ENCODE measurements around the gene ZHX3.

The ZHX3 gene

DNA sequence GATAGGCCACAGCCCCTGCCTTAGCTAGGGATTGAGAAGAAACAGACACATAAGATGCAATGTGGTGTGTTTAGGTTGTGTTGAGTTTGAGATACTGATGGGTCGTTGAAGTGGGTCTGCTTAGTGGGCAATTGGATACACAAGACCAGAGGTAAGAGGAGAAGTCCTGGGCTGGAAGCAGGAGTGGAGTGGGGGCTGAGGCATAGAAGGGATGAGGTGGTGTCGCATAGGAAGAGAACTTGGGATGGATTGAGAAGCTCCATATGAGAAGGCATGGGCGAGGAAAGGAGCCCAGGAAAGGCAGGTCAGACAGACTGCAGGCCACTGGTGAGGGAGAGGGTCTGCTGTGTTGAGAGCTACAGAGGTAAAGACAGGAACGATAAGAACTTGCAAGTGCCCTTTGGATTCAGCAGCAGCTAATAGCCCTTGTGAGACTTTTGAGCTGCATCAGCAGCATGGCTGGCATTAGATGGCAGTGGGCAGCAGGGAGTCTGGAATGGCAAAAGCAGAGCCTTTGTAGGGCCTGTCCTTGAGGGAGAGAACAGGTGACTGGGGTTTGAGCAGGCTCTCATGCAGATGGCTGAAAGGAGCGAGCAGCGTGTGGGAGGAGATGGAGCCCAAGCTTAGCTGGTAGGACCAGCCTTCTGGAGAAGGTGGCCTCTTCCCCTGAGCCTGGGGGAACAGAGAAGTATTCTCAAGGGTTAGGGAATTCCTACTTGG is 147.0 kb downstream of the ZHX3 start:
- DNase-seq: peak in 1 of 14 donors; percentile 75

DNA sequence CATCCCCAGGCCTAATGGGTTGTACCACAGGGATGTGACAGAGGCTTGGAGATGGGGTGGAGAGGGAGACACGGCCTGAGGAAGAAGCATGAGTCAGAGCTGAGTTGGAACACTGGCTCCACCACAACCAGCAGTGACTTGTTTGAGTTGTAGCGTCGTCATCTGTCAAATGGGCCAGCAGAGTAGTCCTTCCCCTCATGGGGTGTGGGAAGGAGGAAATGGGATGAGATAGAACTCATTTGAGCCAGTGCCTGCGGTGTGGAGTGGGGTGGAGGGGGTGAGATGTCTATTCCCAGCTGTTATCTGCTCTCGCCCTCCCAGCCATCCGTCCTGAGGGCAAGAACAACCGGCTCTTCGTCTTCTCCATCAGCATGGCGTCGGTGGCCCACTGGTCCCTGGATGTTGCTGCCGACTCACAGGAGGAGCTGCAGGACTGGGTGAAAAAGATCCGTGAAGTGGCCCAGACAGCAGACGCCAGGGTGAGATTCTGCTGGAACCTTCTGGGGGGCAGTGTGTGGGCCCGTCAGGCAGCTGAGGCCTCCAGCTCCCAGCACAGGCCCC is 147.7 kb downstream of the ZHX3 start:
- no peak for DNase-seq

DNA sequence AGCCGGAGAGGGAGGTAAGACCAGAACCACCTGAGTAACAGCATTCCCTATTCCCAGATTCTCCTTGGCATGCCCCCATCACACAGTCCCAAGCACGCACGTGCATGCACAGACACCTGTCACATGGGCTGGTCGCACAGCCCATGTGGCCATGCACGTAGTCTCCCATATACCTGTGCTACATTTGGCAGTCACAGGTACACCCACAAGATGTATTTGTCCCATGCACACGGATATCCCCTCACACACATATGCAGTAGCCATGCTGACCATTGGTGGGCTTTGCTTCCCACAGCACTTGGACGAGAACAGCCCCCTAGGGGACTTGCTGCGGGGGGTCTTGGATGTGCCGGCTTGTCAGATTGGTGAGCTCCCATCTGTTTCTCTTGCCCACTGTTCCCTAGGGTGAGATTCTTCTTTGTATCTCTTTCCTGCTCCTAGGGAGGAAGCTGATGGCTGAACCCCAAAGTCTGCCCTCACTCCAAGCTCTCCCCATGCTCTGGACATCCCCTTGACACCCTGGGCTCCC is 148.3 kb downstream of the ZHX3 start:
- no peak for DNase-seq

- DNase-seq: no peak
These were observed 149.0 kb downstream of the ZHX3 start for GRCh38 chr20:41168281-41169161.

GRCh38 chr20:41167481-41168253 is 149.9 kb downstream of the ZHX3 start:
- DNase-seq: no peak

DNA sequence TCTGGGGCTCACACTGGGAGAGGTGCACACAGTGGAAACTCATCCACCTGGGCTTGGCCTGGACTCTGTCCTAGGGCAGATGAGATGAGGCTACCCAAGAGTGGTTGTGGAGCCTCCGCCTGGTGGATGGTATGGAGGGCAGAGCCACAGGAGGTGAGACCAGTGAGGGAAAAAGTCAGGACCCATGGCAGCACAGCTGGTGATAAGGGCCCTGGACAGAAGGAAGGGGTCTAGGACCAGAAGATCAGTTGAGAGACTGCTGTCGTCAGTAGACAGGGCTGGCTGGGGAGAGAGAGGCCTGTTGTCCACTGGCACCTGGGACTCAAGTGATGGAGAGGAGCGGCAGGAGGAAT is 150.4 kb downstream of the ZHX3 start:
- DNase-seq: no peak

DNA sequence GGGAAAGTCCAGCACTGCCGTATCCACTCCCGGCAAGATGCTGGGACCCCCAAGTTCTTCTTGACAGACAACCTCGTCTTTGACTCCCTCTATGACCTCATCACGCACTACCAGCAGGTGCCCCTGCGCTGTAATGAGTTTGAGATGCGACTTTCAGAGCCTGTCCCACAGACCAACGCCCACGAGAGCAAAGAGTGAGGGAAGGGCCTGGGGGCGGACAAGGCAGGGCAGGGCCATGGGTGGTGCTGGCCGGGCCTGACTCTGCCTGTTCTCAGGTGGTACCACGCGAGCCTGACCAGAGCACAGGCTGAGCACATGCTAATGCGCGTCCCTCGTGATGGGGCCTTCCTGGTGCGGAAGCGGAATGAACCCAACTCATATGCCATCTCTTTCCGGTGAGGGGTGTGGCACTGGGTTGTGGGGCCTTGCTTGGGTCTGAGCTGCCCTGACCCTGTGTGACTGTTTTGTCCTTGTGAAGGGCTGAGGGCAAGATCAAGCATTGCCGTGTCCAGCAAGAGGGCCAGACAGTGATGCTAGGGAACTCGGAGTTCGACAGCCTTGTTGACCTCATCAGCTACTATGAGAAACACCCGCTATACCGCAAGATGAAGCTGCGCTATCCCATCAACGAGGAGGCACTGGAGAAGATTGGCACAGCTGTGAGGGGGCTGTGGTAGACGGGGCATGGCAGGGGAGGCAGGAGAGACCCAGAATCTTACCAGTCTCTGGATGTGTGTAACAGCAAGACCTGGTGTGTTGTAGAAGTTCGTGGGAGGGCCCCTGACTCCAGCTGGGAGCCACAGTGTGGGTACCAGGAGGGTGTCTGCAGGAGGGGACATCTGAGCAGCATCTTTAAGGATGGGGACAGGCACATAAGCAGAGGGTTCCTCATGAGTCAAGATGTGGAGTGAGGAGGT is 151.1 kb downstream of the ZHX3 start:
- DNase-seq: no peak

- no peak for DNase-seq
These were observed 152.3 kb downstream of the ZHX3 start for GRCh38 chr20:41165001-41165882.

DNA sequence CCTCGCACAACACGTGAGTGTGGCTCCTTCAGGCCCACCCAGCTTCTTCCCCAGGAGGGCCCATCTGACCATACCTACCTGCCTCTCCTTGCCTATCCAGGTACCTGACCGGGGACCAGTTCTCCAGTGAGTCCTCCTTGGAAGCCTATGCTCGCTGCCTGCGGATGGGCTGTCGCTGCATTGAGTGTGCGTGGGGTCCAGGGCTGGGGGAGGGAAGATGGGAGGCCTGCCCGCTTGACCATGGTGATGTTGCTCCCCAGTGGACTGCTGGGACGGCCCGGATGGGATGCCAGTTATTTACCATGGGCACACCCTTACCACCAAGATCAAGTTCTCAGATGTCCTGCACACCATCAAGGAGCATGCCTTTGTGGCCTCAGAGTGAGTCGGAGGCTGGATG is 153.7 kb downstream of the ZHX3 start:
- no peak for DNase-seq

GRCh38 chr20:41162396-41162795 is 155.1 kb downstream of the ZHX3 start:
- peak in 1 of 14 donors; percentile 87 for DNase-seq

DNA sequence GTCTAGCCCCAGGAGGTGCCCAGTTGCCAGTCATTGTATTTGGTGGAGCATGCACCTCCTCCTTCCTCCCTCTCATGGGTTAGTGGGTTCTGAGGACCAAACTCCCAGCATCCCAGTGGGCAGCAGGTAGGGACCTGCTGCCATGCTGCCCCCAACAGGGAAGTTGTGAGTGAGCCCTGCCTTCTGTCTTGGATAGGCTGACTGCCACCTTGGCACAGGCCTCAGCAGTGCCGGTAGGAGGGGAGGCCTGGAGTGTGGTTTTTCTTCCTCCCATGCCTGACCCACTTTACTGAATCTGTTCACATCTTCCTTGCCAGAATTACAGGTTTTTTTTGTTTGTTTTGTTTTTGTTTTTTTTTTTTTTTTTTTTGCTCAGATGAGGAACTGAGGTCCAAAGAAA is 155.6 kb downstream of the ZHX3 start:
- peak in 4 of 14 donors; percentile 15 to 98 (median 46) for DNase-seq

- no peak for DNase-seq
These were observed 156.8 kb downstream of the ZHX3 start for GRCh38 chr20:41160686-41161085.

DNA sequence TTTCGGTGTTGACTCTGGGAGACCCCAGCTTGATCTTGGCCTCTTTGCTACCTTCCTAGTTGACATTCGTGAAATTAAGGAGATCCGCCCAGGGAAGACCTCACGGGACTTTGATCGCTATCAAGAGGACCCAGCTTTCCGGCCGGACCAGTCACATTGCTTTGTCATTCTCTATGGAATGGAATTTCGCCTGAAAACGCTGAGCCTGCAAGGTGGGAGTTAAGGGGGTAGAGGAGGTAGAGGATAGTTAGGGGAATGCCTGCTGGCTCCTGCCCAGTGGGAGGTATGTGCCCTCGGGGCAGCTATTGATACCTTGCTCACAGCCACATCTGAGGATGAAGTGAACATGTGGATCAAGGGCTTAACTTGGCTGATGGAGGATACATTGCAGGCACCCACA is 158.0 kb downstream of the ZHX3 start:
- DNase-seq: no peak

GRCh38 chr20:41158082-41158625 is 159.4 kb downstream of the ZHX3 start:
- DNase-seq: no peak

DNA sequence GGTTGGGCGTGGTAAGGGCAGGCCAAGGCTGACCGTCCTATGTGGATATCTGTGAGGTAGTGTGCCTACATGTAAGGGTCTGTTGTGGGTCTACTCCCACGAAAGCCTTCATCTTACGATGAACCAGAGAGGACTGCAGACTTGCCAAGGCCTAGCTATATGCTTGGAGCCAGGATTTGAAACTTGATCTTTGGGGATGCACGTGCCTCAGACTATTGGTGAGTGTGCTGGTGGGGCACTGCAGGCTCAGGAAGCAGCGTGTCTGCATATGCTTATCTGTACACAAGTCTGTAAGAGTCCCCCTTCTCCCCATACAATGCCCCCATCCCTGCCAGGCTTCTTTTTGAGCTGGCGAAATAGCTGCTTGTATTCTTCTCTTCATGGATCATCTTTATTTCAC is 162.3 kb downstream of the ZHX3 start:
- DNase-seq: no peak

- no peak for DNase-seq
These were observed 162.9 kb downstream of the ZHX3 start for GRCh38 chr20:41154436-41155176.

GRCh38 chr20:41152108-41152757 is 165.3 kb downstream of the ZHX3 start:
- no peak for DNase-seq

GRCh38 chr20:41151134-41151869 is 166.2 kb downstream of the ZHX3 start:
- peak in 1 of 14 donors; percentile 23 for DNase-seq

Data from C1 segment of cervical spinal cord (tissue), 14 donors.